Right atrium auricular region (tissue), 2 donors: ENCODE data around the gene GFER. TPM values are rescaled to one million over a fixed set of nuclear protein-coding genes. Genes with fewer than 3 reads are reported as not detected.

ENCODE experiments used
- DNase-seq: peaks from one replicate; pipeline ENCODE4 v3.0.0-alpha.2; 2019; ENCODE audit warnings: low spot score
- H3K27ac ChIP-seq, 2 donors: fragments of 200-600 bp; sonication (generic); 1 replicate in 1 of 2; 2 replicates in 1 of 2; pipeline ENCODE4 v1.5.1; 2016 to 2019
- H3K27me3 ChIP-seq, 2 donors: fragments of 200-600 bp; sonication (generic); one replicate each; pipeline versions ENCODE4 v1.5.1 to v1.6.0; 2017 to 2019
- H3K36me3 ChIP-seq: fragments of 200-600 bp; sonication (generic); one replicate; pipeline ENCODE4 v1.5.1; 2016
- H3K4me1 ChIP-seq, 2 donors: fragments of 200-600 bp; sonication (generic); one replicate each; pipeline versions ENCODE4 v1.5.1 to v1.6.0; 2017 to 2019
- H3K4me3 ChIP-seq, 2 donors: fragments of 200-600 bp; sonication (generic); 1 replicate in 1 of 2; 2 replicates in 1 of 2; pipeline ENCODE4 v1.5.1; 2017 to 2019; ENCODE audit warnings: mild to moderate bottlenecking in 1 of 2, moderate library complexity in 1 of 2
- H3K9me3 ChIP-seq, 2 donors: fragments of 200-600 bp; sonication (generic); one replicate each; pipeline ENCODE4 v1.5.1; 2019
- CTCF ChIP-seq, 2 donors: fragments of 200-600 bp; sonication (generic); IDR thresholded peaks; one replicate each; pipeline ENCODE4 v1.5.1; 2019; ENCODE audit warnings: antibody characterized with exemption in 2 of 2
- total RNA-seq, 2 donors: library from RNA; depleted of rRNA; stranded (reverse); fragments of >200 nt; gene quantifications; one replicate each; pipeline ENCODE4 v1.1.0, GENCODE V29; 2016

GFER gene
- total RNA-seq, 2 donors from 2014 or later: 11.9 to 12.6 TPM

- DNase-seq: no peak
- Histone ChIP-seq H3K36me3 (peaks cover 12% of the 10 kb centered on the region), H3K27ac (peak overlapping the region; percentile 66 to 80), H3K9me3 (no peaks in the 10 kb centered on the region), H3K4me3 (peak overlapping the region; percentile 96), H3K4me1 (peaks cover 0 to 39% of the 10 kb centered on the region in 2 donors), H3K27me3 (peaks cover 10% of the 10 kb centered on the region in 2 donors)
- TF ChIP-seq CTCF (IDR thresholded peaks at IDR 0.05): no peak
Observed at GRCh38 chr16:1984347-1985225, 593 bp downstream of the GFER start.

GRCh38 chr16:1985466-1986150 lies 1.6 kb downstream of the GFER start:
- peaks cover 12% of the 10 kb centered on the region for H3K36me3 ChIP-seq
- peaks cover 14 to 17% of the 10 kb centered on the region in 2 donors for H3K27me3 ChIP-seq
- peaks cover 0 to 37% of the 10 kb centered on the region in 2 donors for H3K4me1 ChIP-seq

GRCh38 chr16:1987198-1987597 lies 3.2 kb downstream of the GFER start:
- H3K36me3 ChIP-seq: peaks cover 12% of the 10 kb centered on the region
- no peak for DNase-seq
- H3K9me3 ChIP-seq: no peaks in the 10 kb centered on the region
- H3K4me3 ChIP-seq: no peak overlapping the region
- H3K27me3 ChIP-seq: peaks cover 16 to 26% of the 10 kb centered on the region in 2 donors
- no peak for TF ChIP-seq CTCF (IDR thresholded peaks at IDR 0.05)
- peaks cover 0 to 50% of the 10 kb centered on the region in 2 donors for H3K4me1 ChIP-seq
- H3K27ac ChIP-seq: no peak overlapping the region

More at GRCh38 chr16:1985466-1986150, 1.6 kb downstream of the GFER start:
- TF ChIP-seq CTCF (IDR thresholded peaks at IDR 0.05): no peak
- Histone ChIP-seq H3K4me3 (no peak overlapping the region), H3K27ac (no peak overlapping the region), H3K9me3 (no peaks in the 10 kb centered on the region)
- DNase-seq: no peak

- peaks cover 0 to 43% of the 10 kb centered on the region in 2 donors for H3K4me1 ChIP-seq
- H3K36me3 ChIP-seq: peaks cover 12% of the 10 kb centered on the region
- peaks cover 16 to 26% of the 10 kb centered on the region in 2 donors for H3K27me3 ChIP-seq
- no peaks in the 10 kb centered on the region for H3K9me3 ChIP-seq
- H3K4me3 ChIP-seq: peak within 1 kb of the TSS; percentile 21 to 31
- H3K27ac ChIP-seq: no peak within 1 kb of the TSS
- DNase-seq: no peak
- TF ChIP-seq CTCF (IDR thresholded peaks at IDR 0.05): no peak
Observed at GRCh38 chr16:1989209-1990100, 5.5 kb downstream of the GFER start, which contains the start of gene SYNGR3. SYNGR3 (plus strand) TSS chr16:1989970; CDS start chr16:1990103, 133 bp downstream.

GRCh38 chr16:1990101-1990350 lies 6.0 kb downstream of the GFER start:
- TF ChIP-seq CTCF (IDR thresholded peaks at IDR 0.05): no peak

More at GRCh38 chr16:1990101-1990350, 6.0 kb downstream of the GFER start:
- Histone ChIP-seq H3K4me3 (peak overlapping the region; percentile 21 to 31), H3K27me3 (peaks cover 16 to 26% of the 10 kb centered on the region in 2 donors), H3K4me1 (peaks cover 0 to 37% of the 10 kb centered on the region in 2 donors), H3K27ac (no peak overlapping the region), H3K9me3 (no peaks in the 10 kb centered on the region), H3K36me3 (peaks cover 12% of the 10 kb centered on the region)
- no peak for DNase-seq
